ENCODE results near the gene DNLZ.

Gene DNLZ

DNA sequence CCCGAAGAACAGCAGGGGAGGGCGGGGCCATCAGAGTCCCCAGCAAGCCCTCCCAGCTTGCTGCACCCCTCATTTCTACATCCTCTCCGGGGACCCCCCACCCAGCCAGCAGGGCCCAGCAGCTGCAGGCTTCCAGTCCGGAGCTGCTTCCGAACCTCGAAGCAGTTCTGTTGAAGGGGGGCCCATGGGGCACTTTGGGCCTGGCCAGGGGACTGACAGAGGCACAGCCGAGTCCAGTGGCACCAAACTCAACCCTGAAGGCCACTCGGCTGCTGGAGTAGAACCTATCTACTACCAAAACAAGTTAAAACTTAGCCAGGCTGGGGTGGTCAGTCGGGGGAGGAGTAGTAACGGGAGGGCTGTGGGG, 51.6 kb downstream of the DNLZ start:
- no peaks in the 10 kb centered on the region for H3K4me1 ChIP-seq (ENCODE audit: insufficient read depth, low read length)
- H3K27me3 ChIP-seq (ENCODE audit: insufficient read depth, low read length) = no peaks in the 10 kb centered on the region
- no peak overlapping the region for H3K4me3 ChIP-seq (ENCODE audit: low read length)
- no peak overlapping the region for H3K27ac ChIP-seq (ENCODE audit: low read depth, low read length)
- H3K36me3 ChIP-seq (ENCODE audit: insufficient read depth, low read length) = no peaks in the 10 kb centered on the region
- 83% methylated on average over 9 of the region's 10 CpGs for WGBS
- peaks cover 15% of the 10 kb centered on the region for H3K9me3 ChIP-seq (ENCODE audit: insufficient read depth, low read depth, low read length)
- no peak overlapping the region for H3K9ac ChIP-seq (ENCODE audit: low read depth, low read length)

DNA sequence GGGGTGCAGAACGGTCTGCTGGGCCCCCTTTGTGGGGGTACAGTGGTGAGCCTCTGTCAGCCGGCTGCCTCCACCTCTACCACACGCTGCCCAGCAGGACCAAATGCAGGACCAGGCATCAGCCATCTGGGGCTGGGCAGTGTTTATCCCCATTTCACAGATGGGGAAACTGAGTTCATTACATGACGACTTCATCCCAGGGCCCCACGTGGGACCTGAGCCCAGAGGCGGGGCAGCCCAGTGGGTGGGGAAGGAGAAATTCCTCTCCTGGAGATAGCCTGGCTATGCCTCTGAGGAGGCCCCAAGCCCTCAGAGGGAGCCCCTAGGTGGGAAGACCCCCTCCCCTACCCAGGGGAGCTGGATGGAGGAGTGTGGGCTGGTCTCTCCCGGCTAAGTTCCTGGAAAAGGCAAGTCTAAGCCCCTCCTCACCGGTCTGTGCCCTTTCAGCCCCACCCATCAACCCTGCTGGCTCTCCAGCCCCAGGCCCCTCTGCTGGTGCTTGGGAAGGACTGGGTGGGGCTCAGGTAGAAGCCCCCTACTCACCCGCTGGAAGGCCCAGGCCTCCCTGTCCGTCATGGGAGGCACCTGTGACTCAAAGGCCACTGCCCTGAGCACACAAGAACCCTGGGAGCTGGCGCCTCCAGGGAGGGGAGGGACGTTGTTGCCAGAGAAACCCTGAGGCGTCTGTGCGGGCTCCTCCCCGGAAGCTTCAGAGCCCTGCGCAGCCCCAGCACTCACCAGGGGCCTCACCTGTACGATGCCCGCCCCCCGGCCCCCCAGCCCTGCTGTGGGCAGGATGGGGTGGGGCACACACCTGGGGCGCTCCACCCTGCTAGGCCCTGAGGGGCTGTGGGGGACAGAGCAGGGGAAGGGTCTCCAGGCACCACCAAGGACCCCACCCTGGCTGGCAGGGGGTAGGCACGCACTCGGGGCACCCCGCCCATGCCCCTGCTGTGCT, 52.2 kb downstream of the DNLZ start:
- Histone ChIP-seq H3K9me3 (ENCODE audit: insufficient read depth, low read depth, low read length) (peaks cover 15% of the 10 kb centered on the region), H3K4me3 (ENCODE audit: low read length) (no peak overlapping the region), H3K27me3 (ENCODE audit: insufficient read depth, low read length) (no peaks in the 10 kb centered on the region), H3K36me3 (ENCODE audit: insufficient read depth, low read length) (no peaks in the 10 kb centered on the region), H3K4me1 (ENCODE audit: insufficient read depth, low read length) (no peaks in the 10 kb centered on the region), H3K27ac (ENCODE audit: low read depth, low read length) (no peak overlapping the region), H3K9ac (ENCODE audit: low read depth, low read length) (no peak overlapping the region)
- WGBS = 69% methylated on average over 23 of the region's 23 CpGs

DNA sequence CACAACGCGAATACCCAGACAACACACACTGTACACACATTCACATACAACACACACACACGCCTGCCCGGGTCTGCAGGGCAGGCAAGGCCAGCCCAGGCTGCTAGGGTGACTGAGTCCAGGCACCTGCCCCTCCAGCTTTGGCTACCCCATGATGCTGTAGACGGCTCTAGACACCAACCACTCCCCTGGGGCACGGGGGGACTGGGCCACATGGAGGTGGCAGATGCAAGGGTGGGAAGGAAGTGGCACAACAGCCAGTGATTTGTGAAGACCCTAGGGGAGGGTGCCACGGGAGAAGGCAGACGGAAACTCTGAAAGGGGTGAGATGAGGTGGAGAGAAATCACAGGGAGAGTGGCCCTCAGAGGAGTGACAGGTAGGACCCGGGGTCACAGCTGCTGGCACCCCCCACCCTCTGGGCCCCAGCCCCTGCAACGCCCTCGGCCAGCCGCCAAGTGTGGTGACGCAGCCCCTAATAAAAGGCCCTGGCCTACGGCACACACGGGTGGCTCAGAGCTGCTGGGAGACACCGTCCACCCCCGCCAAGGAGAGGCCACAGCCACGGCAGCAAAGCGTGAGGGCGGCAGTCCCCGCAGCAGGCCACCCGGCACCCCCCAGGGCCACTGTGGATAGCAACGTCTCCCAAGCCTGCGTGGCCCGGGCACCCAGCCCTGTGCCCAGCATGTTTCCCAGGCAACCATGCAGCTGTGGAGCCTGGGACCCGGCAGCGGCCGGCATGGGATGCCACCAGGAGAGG, 53.1 kb downstream of the DNLZ start:
- Histone ChIP-seq H3K27ac (ENCODE audit: low read depth, low read length) (no peak overlapping the region), H3K4me1 (ENCODE audit: insufficient read depth, low read length) (no peaks in the 10 kb centered on the region), H3K4me3 (ENCODE audit: low read length) (no peak overlapping the region), H3K36me3 (ENCODE audit: insufficient read depth, low read length) (no peaks in the 10 kb centered on the region), H3K27me3 (ENCODE audit: insufficient read depth, low read length) (no peaks in the 10 kb centered on the region), H3K9me3 (ENCODE audit: insufficient read depth, low read depth, low read length) (peaks cover 13% of the 10 kb centered on the region), H3K9ac (ENCODE audit: low read depth, low read length) (no peak overlapping the region)
- 86% methylated on average over 28 of the region's 28 CpGs for WGBS

DNA sequence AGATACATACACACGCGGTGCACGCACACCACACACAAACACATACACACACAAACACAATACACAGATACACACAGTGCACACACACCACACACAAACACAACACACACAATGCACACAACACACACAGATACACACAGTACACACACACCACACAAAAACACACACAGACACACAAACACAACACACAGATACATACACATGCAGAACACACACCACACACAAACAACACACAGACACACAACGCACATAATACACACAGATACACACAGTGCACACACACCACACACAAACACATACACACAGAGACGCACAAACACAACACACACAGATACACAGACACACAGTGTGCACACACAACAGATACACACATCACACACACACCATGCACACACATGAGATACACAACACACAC, 53.7 kb downstream of the DNLZ start:
- WGBS = 94% methylated on average over 5 of the region's 5 CpGs

More for the DNA sequence above, 53.7 kb downstream of the DNLZ start:
- H3K36me3 ChIP-seq (ENCODE audit: insufficient read depth, low read length) = no peaks in the 10 kb centered on the region
- no peak overlapping the region for H3K27ac ChIP-seq (ENCODE audit: low read depth, low read length)
- H3K4me1 ChIP-seq (ENCODE audit: insufficient read depth, low read length) = no peaks in the 10 kb centered on the region
- H3K27me3 ChIP-seq (ENCODE audit: insufficient read depth, low read length) = no peaks in the 10 kb centered on the region
- H3K9ac ChIP-seq (ENCODE audit: low read depth, low read length) = no peak overlapping the region
- no peak overlapping the region for H3K4me3 ChIP-seq (ENCODE audit: low read length)
- peaks cover 6% of the 10 kb centered on the region; the same call in 1 of the 2 replicates for H3K9me3 ChIP-seq (ENCODE audit: insufficient read depth, low read depth, low read length)

Measured in HUES64 (cell line).